ENCODE data around the gene TYW5.
"Not testable (repeated sequence)": the region's sequence is repeated elsewhere in the genome, so short reads cannot be mapped to it uniquely, and the experiment has no call there.

Gene TYW5

GRCh38 chr2:199914372-199914958, 40.8 kb downstream of the TYW5 start:
- DNase-seq = no peak

- not testable (repeated sequence) for DNase-seq
Measured at GRCh38 chr2:199912553-199913114, 42.7 kb downstream of the TYW5 start.

GRCh38 chr2:199911877-199912161, 43.5 kb downstream of the TYW5 start:
- no peak for DNase-seq

- peak; percentile 68 for DNase-seq
Measured at GRCh38 chr2:199911052-199911876, 44.0 kb downstream of the TYW5 start, which contains the start of gene C2orf69. C2orf69 (plus strand) TSS chr2:199911293; CDS start chr2:199911439, 146 bp downstream.

- no peak for DNase-seq
Measured at GRCh38 chr2:199910338-199911051, 44.8 kb downstream of the TYW5 start.

- no peak for DNase-seq
Measured at GRCh38 chr2:199907008-199907714, 48.1 kb downstream of the TYW5 start.

- no peak for DNase-seq
Measured at GRCh38 chr2:199903111-199903510, 52.2 kb downstream of the TYW5 start.

GRCh38 chr2:199902486-199903110, 52.7 kb downstream of the TYW5 start:
- DNase-seq = no peak

- no peak for DNase-seq
Measured at GRCh38 chr2:199901942-199902341, 53.3 kb downstream of the TYW5 start.

- DNase-seq = no peak
Measured at GRCh38 chr2:199896617-199897016, 58.7 kb downstream of the TYW5 start.

GRCh38 chr2:199895406-199895805, 59.9 kb downstream of the TYW5 start:
- no peak for DNase-seq

- no peak for DNase-seq
Measured at GRCh38 chr2:199883474-199884212, 71.6 kb downstream of the TYW5 start.

GRCh38 chr2:199882667-199883066, 72.6 kb downstream of the TYW5 start:
- DNase-seq = no peak

All from activated gamma-delta T cell (primary cell).